Thyroid gland (tissue), 4 donors: Measurements from ENCODE around the gene QRICH2.

ENCODE experiments used
- CTCF ChIP-seq, 6 experiments: fragments of 200-600 bp in 3 of 6; fragments of 450-650 bp in 3 of 6; sonication (generic) in 3 of 6; IDR thresholded peaks; one replicate each; pipeline ENCODE4 v1.5.1; 2016 to 2019; ENCODE audit warnings: antibody characterized with exemption in 6 of 6, mild to moderate bottlenecking in 2 of 6, inconsistent platforms in 1 of 6, moderate library complexity in 1 of 6
- POLR2A ChIP-seq, 2 donors: fragments of 450-650 bp; IDR thresholded peaks; one replicate each; pipeline ENCODE4 v1.6.1; 2017; ENCODE audit warnings: antibody characterized with exemption in 2 of 2, mild to moderate bottlenecking in 2 of 2, moderate library complexity in 1 of 2

GRCh38 chr17:76353004-76353598 lies 45.0 kb upstream of the QRICH2 start:
- TF ChIP-seq CTCF (IDR thresholded peaks at IDR 0.05) (no peak), POLR2A (IDR thresholded peaks at IDR 0.05) (no peak)
